Measurements from ENCODE around the gene MYO7B.

The MYO7B gene

DNA sequence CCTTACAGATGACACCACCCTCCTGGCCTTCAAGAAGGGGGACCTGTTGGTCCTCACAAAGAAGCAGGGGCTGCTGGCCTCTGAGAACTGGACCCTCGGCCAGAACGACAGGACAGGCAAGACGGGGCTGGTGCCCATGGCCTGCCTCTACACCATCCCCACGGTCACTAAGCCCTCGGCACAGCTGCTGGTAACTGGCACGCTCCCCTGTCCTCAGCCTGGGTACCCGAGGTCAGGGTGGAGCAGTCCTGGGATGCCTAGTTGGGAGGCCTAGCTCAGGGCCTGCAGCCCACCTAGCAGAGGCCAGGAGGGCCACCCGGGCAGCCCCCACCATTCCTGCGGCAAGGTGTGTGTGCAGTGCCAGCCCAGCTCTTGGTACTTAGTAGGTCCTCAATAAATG, 94.2 kb downstream of the MYO7B start:
- no peak for TF ChIP-seq CTCF (IDR thresholded peaks at IDR 0.05)
- Histone ChIP-seq H3K36me3 (ENCODE audit: control insufficient read depth, insufficient read depth, low read length) (no peaks in the 10 kb centered on the region), H3K27ac (no peak overlapping the region), H3K27me3 (ENCODE audit: control insufficient read depth, insufficient read depth, low read length) (no peaks in the 10 kb centered on the region), H3K4me3 (ENCODE audit: low read depth, low read length) (no peak overlapping the region), H3K4me1 (no peaks in the 10 kb centered on the region), H3K4me2 (ENCODE audit: low read length) (no peak overlapping the region), H3K79me2 (no peaks in the 10 kb centered on the region), H2AFZ (no peak overlapping the region), H3K9me3 (ENCODE audit: control insufficient read depth, low read length) (no peaks in the 10 kb centered on the region), H3K9ac (no peak overlapping the region)

- Histone ChIP-seq H3K79me2 (no peaks in the 10 kb centered on the region), H3K4me1 (no peaks in the 10 kb centered on the region), H3K36me3 (ENCODE audit: control insufficient read depth, insufficient read depth, low read length) (no peaks in the 10 kb centered on the region), H2AFZ (no peak overlapping the region), H3K27ac (no peak overlapping the region), H3K4me3 (ENCODE audit: low read depth, low read length) (no peak overlapping the region), H3K9me3 (ENCODE audit: control insufficient read depth, low read length) (no peaks in the 10 kb centered on the region), H3K27me3 (ENCODE audit: control insufficient read depth, insufficient read depth, low read length) (no peaks in the 10 kb centered on the region), H3K9ac (no peak overlapping the region), H3K4me2 (ENCODE audit: low read length) (no peak overlapping the region)
- TF ChIP-seq CTCF (IDR thresholded peaks at IDR 0.05) = no peak
Measured at GRCh38 chr2:127630096-127630863, 94.8 kb downstream of the MYO7B start.

DNA sequence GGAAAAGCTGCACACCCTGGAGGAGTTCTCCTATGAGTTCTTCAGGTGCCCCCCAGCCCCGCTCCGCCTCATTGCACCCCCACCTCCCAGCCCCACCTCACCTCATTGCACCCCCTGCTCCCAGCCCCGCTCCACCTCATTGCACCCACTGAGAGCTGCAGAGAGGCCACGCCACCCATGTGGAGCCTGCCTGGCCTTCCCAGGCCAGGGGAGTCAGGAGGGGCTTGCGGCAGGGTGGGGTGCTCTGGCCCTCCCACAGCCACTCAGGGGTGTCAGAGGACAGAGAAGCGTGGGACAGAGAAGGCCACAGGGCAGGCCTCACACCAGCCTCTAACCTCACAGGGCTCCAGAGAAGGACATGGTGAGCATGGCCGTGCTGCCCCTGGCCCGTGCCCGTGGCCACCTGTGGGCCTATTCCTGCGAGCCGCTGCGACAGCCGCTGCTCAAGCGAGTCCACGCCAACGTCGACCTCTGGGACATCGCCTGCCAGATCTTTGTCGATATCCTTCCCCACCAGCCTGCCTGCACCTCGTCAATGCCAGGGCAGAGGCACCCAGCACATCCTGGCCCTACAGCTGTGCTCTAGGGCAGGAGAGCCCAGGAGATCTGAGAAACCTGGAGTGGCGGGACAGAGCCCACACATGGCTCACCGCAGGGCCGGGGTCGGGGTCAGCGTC, 95.5 kb downstream of the MYO7B start:
- Histone ChIP-seq H3K4me2 (ENCODE audit: low read length) (no peak overlapping the region), H3K27me3 (ENCODE audit: control insufficient read depth, insufficient read depth, low read length) (no peaks in the 10 kb centered on the region), H3K36me3 (ENCODE audit: control insufficient read depth, insufficient read depth, low read length) (no peaks in the 10 kb centered on the region), H2AFZ (no peak overlapping the region), H3K9me3 (ENCODE audit: control insufficient read depth, low read length) (no peaks in the 10 kb centered on the region), H3K79me2 (no peaks in the 10 kb centered on the region), H3K9ac (no peak overlapping the region), H3K4me3 (ENCODE audit: low read depth, low read length) (no peak overlapping the region), H3K4me1 (no peaks in the 10 kb centered on the region), H3K27ac (no peak overlapping the region)
- no peak for TF ChIP-seq CTCF (IDR thresholded peaks at IDR 0.05)

DNA sequence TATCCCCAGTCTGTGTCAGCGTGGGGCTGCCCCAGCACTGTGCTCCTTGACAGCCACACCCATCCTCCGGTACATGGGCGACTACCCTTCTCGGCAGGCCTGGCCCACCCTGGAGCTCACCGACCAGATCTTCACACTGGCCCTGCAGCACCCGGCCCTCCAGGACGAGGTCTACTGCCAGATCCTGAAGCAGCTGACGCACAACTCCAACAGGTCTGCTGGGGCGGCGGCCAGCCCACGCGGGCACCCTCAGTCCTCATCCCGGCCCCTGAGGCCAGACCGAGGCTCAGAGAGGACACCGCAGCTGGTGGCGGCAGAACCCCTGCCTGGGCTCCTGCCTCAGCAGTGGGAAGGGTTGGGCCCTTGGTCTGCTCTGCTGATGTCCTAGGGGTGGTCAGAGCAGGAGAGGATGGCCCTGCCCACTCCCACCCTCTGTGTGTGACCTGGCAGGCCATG, 96.1 kb downstream of the MYO7B start:
- H3K36me3 ChIP-seq (ENCODE audit: control insufficient read depth, insufficient read depth, low read length) = no peaks in the 10 kb centered on the region
- H2AFZ ChIP-seq = no peak overlapping the region
- H3K4me3 ChIP-seq (ENCODE audit: low read depth, low read length) = no peak overlapping the region
- no peaks in the 10 kb centered on the region for H3K79me2 ChIP-seq
- no peak for TF ChIP-seq CTCF (IDR thresholded peaks at IDR 0.05)
- H3K27me3 ChIP-seq (ENCODE audit: control insufficient read depth, insufficient read depth, low read length) = no peaks in the 10 kb centered on the region
- no peaks in the 10 kb centered on the region for H3K4me1 ChIP-seq
- no peak overlapping the region for H3K9ac ChIP-seq
- no peaks in the 10 kb centered on the region for H3K9me3 ChIP-seq (ENCODE audit: control insufficient read depth, low read length)
- no peak overlapping the region for H3K4me2 ChIP-seq (ENCODE audit: low read length)
- H3K27ac ChIP-seq = no peak overlapping the region

Data from parathyroid adenoma (tissue), 2 donors.